TTC549 (cell line): ENCODE data around the gene TUBA4B.
"Not testable (repeated sequence)": the region's sequence is repeated elsewhere in the genome, so short reads cannot be mapped to it uniquely, and the experiment has no call there.

ENCODE experiments used
- FAIRE-seq: peaks from 2 replicates; lab custom pipeline; 2012; peaks lifted over from hg19 to GRCh38; lab: Jason Lieb, UNC

Gene TUBA4B

DNA sequence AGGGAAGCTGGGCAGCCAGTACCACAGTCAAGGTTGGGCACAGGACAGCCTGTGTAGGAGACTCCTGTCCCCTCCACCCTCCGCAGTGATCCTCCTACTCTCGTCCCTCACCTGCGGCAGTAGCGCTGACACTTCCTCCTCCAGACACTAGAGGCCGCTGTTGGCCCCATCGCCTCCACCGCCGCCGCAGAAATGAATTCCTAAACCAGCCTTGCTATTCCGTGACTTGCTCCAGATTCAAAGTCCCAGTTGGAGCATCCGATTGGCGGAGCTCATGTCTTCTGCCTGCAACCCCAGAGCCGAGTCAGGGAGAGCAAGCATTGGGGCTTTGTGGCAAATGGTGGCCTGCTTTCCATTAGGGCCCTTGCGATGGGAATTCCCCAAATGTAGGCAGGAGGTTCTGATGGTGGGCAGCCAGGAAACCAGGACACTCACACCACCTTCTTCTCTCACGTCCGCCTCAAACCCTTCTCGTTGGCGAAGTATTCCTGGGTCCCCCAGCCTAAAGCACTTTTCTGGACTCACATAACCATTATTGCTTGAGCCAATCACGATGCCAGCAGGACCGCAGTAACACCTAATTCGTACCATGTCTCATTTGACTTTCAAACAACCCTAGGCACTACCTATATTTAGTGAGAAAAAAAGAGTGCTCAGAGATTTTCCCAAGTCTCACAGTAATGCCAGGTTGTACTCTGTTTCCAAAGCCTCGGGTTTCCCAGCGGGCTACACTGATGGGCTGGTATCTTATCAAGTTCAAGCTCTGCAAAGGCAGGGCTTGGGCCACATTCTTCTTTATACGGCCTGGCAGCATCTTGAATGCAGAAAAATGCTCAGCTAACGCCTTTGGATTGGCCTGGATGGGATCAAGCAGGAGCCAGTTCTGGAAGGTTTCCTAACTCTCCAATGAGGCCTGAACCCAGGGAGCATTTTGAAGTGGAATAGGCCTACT, 24.9 kb downstream of the TUBA4B start:
- FAIRE-seq: peak; percentile 56

DNA sequence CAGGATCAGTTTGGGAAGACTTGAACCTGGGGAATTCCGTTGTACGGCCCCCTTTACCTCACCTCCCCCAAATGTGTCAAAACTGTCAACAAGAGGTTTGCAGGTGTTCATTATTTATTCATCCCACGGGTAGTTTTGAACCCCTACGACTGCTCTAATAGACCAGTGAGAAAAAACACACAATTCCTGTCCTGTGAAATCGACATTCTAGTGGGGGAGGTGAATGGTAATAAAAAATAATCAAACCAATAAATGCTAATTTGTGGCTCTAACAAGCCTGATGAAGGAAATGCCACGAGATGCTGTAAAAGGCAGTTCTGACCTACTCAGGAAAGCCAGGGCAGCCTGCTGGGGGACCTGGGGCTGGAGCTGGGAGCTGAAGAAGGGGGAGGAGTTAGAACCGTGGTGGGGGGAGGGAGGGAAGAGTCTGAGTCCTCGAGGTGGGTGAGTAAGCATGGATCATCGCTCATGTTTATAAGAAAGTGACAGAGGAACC, 25.7 kb downstream of the TUBA4B start:
- no peak for FAIRE-seq

GRCh38 chr2:219279151-219279915, 26.3 kb downstream of the TUBA4B start, which contains the start of gene DNAJB2:
TSS of gene DNAJB2 (plus strand) at chr2:219279366. CDS start at chr2:219279834, 468 bp downstream.
- FAIRE-seq: peak; percentile 62

GRCh38 chr2:219279916-219280516, 27.0 kb downstream of the TUBA4B start:
- FAIRE-seq: no peak

- FAIRE-seq: no peak
Measured at GRCh38 chr2:219280651-219281050, 27.6 kb downstream of the TUBA4B start.

- no peak for FAIRE-seq
Measured at GRCh38 chr2:219281588-219281987, 28.5 kb downstream of the TUBA4B start.

GRCh38 chr2:219282375-219282774, 29.3 kb downstream of the TUBA4B start:
- no peak for FAIRE-seq

GRCh38 chr2:219282943-219283581, 30.0 kb downstream of the TUBA4B start:
- no peak for FAIRE-seq

GRCh38 chr2:219284501-219285372, 31.7 kb downstream of the TUBA4B start:
- FAIRE-seq: no peak

- no peak for FAIRE-seq
Measured at GRCh38 chr2:219285373-219285735, 32.3 kb downstream of the TUBA4B start.

- FAIRE-seq: no peak
Measured at GRCh38 chr2:219285894-219286425, 32.9 kb downstream of the TUBA4B start.

DNA sequence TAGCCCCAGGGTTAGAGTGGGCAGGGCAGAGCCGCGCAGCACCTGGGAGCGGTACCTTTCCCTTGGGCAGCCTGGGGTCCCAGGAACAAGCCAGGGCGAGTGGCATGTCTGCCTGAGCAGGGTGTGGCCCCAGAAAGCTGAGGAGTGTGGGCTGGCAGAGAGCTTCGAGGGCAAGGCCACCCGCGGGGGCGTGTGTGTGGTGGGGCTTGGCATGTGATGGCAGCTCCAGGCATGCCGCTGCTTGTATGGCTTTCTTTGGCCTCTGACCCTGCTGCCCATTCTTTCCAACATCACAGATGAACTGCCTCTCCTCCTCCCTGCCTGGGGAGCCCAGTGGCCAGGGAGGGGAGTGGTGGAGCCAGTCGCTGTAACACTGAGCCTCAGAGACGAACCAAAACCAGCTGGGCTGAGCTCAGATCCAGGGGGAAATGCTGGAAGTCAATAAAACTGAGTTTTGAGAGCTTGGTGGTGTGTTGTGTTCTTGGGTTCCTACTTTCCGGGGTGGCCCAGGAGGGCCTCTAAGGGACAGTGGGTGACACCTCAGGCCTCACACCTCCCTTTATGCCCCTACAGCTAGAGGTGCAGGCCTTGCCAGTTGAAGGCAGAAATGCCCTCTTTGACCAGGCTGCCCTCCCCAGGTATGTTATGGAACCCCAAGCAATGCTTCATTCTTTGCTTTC, 33.5 kb downstream of the TUBA4B start:
- no peak for FAIRE-seq

GRCh38 chr2:219287116-219287440, 34.0 kb downstream of the TUBA4B start:
- not testable (repeated sequence) for FAIRE-seq

DNA sequence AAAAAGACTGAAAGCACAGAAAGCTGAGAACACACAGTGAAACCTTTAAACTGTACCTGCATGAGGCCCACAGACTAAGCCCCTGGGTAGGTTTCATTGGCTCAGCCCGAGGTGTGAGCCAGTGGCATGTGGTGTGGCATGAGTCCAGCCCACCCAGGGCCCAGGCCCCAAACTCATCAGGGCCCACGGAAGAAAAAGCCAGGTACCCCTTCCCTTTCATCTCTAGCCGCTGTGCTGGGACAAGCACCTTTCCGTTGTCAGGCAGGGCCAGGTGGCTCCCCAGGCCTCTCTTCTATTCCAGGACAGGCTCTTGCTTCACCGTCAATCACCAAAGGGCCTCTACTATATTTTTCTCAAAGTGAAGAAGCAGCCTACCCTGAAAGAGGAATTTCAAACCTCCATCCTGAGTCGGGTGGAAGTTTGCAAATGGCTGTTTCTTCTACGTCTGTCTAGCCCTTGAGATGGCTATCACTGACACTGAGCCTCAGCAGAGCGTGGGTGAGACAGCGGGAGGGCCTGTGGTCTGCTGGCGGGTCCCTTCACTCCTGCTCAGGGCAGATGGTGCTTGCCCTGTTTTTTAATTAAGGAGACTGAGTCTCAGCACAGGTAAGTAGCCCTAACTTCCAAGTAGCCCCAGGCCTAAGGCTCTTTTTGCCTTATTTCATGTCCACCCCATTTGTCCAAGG, 34.7 kb downstream of the TUBA4B start:
- FAIRE-seq: no peak

DNA sequence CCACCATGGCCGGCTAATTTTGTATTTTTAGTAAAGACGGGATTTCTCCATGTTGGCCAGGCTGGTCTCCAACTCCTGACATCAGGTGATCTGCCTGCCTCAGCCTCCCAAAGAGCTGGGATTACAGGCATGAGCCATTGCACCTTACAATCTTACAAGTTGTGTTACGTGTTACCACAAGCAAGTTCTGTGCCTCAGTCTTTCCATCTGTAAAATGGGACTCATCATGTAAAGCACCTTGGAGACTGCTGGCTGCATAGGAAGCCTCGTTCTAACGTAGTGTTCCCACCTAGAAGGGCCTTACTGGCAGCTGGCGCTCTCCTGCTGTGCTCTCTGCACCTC, 36.1 kb downstream of the TUBA4B start:
- no peak for FAIRE-seq

DNA sequence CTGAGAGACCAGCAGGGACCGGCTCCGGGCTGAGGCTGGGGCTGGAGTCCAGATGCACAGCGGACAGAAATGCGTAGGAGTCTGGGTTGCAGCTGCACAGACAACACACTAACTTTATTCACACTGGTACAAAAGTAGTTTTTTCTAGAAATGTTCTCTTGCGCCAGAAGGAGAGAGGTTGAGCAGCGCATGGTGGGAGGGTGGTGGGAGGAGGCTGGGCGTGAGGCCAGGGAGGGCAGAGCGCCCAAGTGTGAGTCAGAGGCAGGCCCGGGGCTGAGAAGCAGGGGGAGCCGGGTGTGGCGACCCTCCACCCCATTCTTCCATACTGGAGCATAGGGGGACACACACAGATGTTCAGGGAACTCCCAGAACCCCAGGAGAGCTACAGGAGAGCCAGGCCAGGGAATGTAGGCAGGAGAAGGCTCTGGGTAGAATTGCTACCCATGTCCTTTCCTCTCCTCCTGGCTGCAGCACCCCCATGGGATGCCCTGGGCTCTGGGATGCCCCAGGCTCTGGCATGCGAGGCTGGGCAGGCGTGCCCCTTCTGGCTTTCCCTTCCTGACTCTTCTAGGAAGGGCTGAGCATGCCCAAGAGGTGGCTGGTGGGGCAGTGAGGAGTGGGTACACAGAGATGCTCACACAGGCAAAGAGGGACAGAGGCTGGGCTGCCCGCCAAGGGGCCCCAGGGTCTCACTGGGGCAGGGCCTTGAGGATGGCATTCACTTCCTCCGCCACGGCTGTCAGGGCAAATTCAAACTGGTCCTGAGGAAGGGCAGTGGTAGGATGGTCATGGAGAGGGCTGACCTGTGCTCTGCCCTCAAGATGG, 36.7 kb downstream of the TUBA4B start:
- no peak for FAIRE-seq

DNA sequence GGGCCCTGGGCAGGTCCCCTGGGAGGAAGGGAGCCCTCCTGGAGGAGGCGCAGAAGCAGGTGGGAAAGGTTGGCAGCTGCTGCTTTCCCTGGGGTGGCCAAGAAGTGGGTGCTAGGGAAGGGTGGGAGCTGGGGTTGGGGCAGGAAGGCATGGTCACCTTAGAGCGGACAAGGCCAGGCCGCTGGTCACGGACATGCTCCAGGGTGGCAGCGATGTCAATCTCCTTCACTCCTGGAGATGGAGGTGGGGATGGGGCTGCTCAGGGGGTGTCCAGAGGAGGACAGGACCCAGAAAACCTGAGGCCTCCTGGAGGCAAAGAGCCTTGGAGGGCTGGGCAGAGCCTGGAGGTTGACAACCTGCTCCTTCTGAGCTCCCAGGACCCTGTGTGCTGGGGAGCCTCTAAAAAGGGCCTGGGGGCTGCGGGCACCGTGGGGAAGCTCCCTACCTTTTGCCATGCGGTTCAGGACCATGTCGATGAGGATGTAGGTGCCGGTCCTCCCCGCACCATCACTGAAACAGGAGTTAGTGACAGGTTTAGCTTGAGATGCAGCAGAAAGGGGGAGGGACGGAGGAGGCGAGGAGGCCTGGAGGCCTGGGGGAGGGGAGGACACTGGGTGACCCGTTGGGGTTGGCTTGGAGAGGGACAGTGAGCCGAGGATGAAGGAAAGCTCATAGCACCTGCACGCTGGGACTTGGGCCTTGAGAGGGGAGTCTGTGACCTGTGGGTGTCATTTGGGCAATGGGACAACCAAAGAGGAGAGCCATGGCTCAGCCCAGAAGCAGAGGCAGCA, 37.5 kb downstream of the TUBA4B start:
- no peak for FAIRE-seq

DNA sequence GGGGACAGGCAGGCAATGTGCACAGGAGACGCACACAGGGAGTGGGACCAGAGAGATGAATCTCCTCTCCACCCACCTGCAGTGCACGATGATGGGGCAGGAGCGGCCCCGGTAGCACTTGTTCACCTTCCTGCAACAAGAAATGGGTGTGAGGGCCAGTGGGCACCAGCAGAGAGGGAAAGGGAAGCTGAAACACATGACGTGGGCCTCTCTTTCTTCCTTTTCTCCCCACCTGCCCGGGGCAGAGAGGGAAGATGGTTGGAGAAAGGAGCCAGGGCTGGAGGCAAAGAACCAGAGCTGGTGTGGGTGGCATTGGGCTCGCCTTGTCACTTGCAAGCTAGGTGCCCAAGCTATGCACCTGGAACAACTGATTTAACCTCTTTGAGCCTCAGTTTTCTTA, 38.4 kb downstream of the TUBA4B start:
- FAIRE-seq: no peak
